DMS 273 (cell line): Measurements from ENCODE around the gene SPAG16.
"Not testable (repeated sequence)": the region's sequence is repeated elsewhere in the genome, so short reads cannot be mapped to it uniquely, and the experiment has no call there.

Experiments
- DNase-seq: peaks from one replicate; lab custom pipeline; 2025; ENCODE audit not compliant: unreplicated experiment; lab: John Stamatoyannopoulos, UW

The SPAG16 gene

GRCh38 chr2:213544940-213545339 is 260.7 kb downstream of the SPAG16 start:
- no peak for DNase-seq

DNA sequence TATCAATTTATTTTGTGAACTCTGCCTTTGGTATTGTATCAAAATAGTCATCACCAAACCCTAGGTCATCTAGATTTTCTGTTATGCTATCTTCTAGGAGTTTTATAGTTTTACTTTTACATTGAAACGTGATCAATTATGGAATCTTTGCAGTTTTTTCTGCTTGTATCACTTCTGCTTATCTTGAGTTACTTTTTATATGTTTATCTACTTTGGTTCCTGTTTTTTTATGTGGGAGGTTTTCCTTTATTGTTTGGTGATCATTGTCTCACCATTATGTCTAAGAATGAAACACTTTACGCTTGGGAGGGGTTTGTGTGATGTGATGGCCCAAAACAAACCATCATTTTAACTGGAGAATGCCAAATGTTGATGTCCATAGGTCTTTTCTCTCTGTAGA is 261.2 kb downstream of the SPAG16 start:
- DNase-seq: no peak

- DNase-seq: no peak
Measured at GRCh38 chr2:213545964-213546475, 261.8 kb downstream of the SPAG16 start.

DNA sequence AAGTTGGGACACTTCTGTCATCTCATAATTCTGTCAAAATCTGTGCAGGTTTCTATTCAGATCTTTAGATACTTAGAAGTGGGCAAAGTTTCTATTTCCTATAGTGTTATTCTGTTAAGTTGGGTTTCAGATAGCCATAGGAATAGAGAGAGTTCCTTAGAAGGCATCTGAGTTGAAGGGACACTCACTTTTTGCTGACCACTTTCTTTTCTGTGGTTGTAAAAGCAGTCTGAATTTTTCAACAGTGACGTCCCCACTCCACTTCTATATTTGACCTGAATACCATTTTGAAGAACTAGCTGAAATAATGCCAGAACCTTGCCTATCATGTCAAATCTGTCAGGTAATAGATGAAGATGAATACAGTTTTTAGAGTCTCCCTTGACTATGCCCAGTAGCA is 267.3 kb downstream of the SPAG16 start:
- no peak for DNase-seq

DNA sequence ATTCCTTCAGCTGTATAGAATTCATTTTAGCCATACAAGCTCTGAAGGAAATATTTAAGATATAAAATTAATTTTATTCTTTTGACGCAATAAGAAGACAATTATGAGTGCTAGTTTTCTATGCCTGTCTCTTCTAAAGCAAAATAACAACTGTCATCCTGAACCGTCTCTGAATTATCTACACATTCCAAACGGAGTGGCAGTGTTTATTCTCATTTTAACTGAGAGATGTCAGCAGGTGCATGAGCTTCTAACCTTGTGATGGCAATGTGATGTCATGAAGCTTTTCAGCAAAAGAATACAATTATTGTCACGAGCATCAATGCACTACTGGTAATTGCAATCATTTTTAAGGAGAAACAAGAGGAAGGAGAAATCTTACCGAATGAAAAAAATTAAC is 274.8 kb downstream of the SPAG16 start:
- DNase-seq: no peak

GRCh38 chr2:213561759-213562158 is 277.5 kb downstream of the SPAG16 start:
- no peak for DNase-seq

DNA sequence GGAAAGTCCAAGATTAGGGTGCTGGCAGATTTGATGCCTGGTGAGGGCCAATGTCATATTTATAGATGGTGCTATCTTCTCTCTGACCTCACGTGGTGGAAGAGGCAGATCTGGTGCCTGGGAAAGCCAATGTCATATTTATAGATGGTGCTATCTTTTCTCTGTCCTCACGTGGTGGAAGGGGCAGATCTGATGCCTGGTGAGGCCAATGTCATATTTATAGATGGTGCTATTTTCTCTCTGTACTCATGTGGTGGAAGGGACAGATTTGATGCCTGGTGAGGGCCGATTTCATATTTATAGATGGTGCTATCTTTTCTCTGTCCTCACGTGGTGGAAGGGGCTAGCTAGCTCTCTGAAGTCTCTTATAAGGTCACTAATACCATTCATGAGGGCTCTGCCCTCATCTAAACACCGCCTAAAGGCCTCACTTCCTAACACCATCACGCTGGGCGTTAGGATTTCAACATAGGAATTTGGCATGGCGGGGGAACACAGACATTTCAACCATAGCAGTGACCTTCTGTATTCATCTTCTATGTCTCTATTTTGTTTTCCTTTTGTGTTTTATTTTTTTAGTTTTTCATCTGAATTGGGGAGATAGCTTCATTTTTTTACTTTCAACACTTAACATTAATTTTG is 278.4 kb downstream of the SPAG16 start:
- no peak for DNase-seq

DNA sequence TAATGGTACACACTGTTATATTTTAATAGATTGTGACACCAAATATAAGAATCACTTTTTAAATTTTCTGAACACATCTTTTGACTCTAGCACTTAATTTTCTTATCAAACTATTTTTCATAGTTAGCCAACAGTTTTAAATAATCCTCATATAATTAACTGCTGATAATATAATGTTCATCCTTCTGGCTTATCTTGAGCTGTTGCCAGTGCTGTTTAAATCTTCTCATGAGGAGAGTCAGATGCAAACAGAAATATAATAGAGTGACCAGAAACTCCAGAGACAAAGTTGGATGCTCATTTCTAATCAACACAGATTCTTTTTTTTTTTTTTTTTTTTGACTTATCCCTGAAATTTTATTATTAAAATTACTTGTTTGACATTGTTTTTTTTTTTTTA is 282.6 kb downstream of the SPAG16 start:
- no peak for DNase-seq

GRCh38 chr2:213609570-213610170 is 325.4 kb downstream of the SPAG16 start:
- DNase-seq: no peak

GRCh38 chr2:213627054-213627710 is 342.9 kb downstream of the SPAG16 start:
- DNase-seq: no peak

DNA sequence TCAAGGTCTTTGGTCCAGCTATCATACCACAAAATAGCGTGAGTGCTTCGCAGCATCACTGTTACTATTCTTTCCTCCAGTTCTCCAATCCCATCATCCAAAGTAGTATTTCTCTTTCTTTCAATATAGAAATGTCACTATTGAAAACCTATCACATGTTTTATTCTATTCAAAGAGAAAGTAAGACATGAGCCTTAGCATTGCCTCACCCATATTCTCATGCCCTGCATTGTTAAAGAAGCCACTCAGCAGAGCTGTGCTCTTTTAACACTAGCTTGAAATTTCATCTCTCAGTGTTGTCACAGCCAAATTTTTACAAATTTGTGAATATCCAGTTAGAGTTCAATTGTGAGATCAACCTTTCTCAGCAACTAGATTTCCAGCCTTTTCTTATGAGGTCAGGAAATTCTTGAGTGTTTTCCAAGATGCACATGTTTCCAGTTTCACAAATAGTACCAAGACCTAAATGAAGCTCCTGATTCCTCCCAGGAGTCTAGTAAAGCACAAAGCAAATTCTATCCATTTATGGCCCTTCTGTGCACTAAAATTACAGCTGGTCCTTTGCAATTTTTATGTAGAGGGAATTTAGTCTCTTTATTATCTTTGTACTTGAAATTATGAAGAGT is 343.7 kb downstream of the SPAG16 start:
- no peak for DNase-seq

DNA sequence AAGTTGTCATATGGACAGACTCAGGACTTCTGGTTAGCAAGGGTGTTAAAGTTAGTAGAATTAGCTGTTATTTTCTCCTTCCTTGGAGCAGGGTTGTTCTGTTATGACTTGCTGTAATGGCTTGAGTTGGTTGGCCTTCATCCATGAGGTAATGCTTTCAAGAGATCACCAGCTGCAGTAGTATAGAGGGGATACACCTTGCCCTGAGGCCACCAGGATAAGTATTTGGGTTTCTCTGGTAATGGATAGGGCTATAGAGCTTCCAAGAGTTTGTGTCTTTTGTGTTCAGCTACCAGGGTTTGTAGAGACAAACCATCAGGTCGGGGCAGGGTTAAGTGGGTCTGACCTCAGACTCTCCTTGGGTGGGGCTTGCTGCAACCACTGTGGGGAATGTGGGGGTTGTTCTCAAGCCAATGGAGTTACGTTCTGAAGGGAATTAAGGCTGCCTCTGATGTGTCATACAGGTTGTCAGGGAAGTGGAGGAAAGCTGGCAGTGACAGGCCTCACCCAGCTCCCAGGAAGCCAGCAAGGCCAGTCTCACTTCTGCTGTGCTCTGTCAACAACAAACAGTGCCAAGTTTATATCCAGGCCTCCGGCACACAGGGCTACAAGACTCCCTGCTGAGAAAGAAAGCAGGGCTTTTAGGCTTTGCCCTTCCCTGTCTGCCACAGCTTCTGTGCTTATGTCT is 356.6 kb downstream of the SPAG16 start:
- DNase-seq: no peak

- DNase-seq: no peak
Measured at GRCh38 chr2:213644926-213645325, 360.7 kb downstream of the SPAG16 start.

GRCh38 chr2:213649176-213649575 is 364.9 kb downstream of the SPAG16 start:
- no peak for DNase-seq

DNA sequence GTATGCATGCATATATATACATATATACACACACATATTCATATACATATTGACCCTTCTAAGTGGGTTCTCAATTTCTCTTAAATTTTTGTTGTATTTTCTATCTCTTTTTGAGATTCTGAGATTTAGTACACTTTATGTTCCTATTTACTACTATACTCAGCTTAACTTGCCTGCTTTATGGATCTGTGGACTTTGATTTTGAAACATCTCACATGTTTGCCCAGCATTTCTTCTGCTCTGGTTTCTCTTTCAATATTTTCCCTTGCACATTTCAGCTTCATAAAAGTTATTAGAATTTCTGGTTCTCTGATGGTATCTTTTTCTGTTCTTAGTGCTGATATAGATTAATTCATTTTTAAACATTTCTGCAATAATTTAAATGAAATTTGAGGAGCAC is 380.6 kb downstream of the SPAG16 start:
- no peak for DNase-seq

- no peak for DNase-seq
Measured at GRCh38 chr2:213669657-213670056, 385.4 kb downstream of the SPAG16 start.

DNA sequence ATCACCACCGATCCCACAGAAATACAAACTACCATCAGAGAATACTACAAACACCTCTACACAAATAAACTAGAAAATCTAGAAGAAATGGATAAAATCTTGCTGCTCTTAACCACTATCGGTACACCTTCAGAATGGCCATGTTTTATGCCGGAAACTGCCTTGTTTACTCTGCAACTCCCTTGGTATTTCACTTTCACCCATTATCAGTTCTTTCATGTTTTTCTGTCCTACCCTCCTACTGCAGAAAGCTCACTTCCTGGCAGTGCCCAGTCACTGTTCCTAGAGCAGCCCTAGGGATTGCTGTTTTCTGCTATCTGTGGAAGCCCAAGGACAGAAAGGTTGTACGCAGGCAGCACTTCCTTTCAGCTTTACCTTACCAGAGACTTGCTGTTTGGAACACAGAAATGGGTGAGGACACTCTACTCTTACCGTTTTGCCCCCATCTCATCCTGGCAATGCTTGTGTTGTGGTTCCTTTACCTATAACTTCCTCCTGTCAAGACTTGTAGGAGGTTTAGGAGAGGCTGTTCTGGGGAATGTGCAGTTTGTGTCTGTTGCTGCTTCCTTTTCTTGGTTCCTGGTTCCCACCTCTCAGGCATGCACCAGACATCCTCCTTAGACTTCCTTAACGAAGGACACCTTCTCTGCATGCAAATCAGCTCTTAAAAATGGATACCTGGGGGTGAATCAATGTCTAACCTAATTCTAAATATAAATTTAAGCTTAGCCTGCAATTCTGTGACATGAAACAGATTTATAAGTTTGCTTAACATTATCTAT is 394.4 kb downstream of the SPAG16 start:
- no peak for DNase-seq

DNA sequence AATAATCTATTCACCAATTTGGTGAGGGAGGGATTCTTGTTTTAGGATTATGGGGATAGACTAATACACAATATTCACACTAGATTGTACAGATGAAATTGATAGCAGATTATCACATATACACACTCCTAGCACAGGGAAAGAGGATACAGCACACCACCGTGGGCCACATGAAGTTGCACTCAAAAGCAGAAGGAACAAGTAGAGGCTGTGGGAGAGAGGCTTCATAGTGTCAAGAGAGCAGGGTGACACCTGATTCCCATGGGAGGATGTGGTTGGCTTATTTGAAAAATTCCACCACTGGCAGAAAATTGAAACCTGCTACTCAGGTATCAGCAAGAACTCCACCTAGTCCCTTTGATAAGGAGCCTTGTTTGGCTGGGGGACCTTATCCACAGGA is 395.6 kb downstream of the SPAG16 start:
- no peak for DNase-seq

GRCh38 chr2:213682276-213682675 is 398.0 kb downstream of the SPAG16 start:
- no peak for DNase-seq

GRCh38 chr2:213688133-213688532 is 403.9 kb downstream of the SPAG16 start:
- DNase-seq: no peak

DNA sequence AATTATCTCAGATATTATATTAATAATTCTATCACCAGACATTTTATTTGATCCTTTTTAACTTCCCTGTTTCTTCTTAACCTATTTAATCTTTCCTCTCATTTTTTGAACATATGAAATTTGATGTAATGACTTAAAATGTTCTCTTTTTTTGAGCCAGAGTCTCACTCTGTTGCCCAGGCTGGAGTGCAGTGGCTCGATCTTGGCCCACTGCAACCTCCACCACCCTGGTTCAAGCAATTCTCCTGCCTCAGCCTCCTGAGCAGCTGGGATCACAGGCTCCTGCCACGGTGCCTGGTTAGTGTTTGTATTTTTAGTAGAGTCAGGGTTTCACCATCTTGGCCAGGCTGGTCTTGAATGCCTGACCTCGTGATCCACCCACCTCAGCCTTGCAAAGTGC is 404.6 kb downstream of the SPAG16 start:
- DNase-seq: not testable (repeated sequence)
